BLaER1 treated with 17β-estradiol and CSF1 and Interleukin-3, amounts not matched to agents 10 nM and 100 nM (cell line): ENCODE data around the gene PCDH1.

Experiments
- H3K27ac ChIP-seq, 11 experiments: shearing (Covaris generic); formaldehyde crosslinking; 2 replicates each; pipeline ENCODE4 v1.8.1; 2022
- H3K27me3 ChIP-seq, 11 experiments: shearing (Covaris generic); formaldehyde crosslinking; 2 replicates each; pipeline ENCODE4 v1.8.1; 2022
- H3K36me3 ChIP-seq, 11 experiments: shearing (Covaris generic); formaldehyde crosslinking; 2 replicates each; pipeline ENCODE4 v1.8.1; 2022
- H3K4me1 ChIP-seq, 10 experiments: shearing (Covaris generic); formaldehyde crosslinking; 2 replicates each; pipeline ENCODE4 v1.8.1; 2022
- H3K4me2 ChIP-seq, 11 experiments: shearing (Covaris generic); formaldehyde crosslinking; 2 replicates each; pipeline ENCODE4 v1.8.1; 2022
- H3K4me3 ChIP-seq, 10 experiments: shearing (Covaris generic); formaldehyde crosslinking; 2 replicates each; pipeline ENCODE4 v1.8.1; 2022
- H3K9ac ChIP-seq, 11 experiments: shearing (Covaris generic); formaldehyde crosslinking; 2 replicates each; pipeline ENCODE4 v1.8.1; 2022
- H3K9me3 ChIP-seq, 11 experiments: shearing (Covaris generic); formaldehyde crosslinking; replicated peaks in 1 of 11; 2 replicates each; pipeline ENCODE4 v1.8.1; 2022
- H4K20me1 ChIP-seq, 11 experiments: shearing (Covaris generic); formaldehyde crosslinking; 2 replicates each; pipeline ENCODE4 v1.8.1; 2022
- Cebpa-rat ChIP-seq, 11 experiments: shearing (Covaris generic); IDR thresholded peaks; 2 replicates each; pipeline ENCODE4 v1.8.1; 2022

PCDH1 gene

DNA sequence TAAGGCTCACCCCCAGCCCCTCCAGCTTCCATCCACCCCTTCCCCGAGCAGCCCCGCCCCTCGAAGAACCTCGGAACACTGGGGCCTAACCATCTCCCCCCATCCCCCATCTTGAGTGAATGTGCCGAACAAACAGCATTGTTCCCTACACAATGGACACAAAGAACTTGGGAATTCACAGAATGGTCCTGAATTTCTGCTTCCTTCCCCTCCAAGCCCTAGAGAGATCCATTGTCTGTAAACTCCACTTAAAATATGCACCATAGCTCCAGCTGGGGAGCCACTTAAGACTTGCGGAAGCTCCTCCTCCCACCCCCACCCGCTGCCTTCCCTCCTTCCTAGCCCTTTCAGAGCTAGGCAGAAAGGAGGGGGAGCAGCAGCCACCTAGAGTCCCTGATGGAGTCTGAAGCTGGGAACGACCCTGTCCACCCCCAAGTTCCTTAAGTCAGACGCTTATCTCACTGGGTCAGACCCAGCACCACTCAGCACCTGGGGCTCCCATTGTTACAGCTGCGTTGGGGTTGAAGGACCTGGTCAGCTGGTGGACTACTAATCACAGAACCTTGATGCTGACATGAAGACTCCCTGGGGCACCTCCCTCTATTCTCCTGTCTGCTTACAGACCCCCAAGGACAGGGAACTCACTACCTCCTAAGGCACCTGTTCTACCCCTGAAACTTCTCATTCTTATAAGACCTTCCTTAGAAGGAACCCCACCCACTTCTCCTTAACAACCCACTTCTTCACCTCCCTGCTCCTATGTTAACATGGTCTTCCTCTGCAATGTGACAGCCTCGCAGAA, 61.4 kb downstream of the PCDH1 start:
- Histone ChIP-seq H3K4me2 (no peak overlapping the region), H3K9ac (no peak overlapping the region), H3K27me3 (no peaks in the 10 kb centered on the region), H4K20me1 (no peaks in the 10 kb centered on the region; a peak in 1 of 22 replicates), H3K9me3 (no peaks in the 10 kb centered on the region), H3K27ac (no peak overlapping the region), H3K36me3 (no peaks in the 10 kb centered on the region), H3K4me1 (peaks cover 0 to 17% (median 12%) of the 10 kb centered on the region in 10 experiments; a peak in 15 of 20 replicates), H3K4me3 (no peak overlapping the region)
- no peak for TF ChIP-seq Cebpa-rat (IDR thresholded peaks at IDR 0.05)

DNA sequence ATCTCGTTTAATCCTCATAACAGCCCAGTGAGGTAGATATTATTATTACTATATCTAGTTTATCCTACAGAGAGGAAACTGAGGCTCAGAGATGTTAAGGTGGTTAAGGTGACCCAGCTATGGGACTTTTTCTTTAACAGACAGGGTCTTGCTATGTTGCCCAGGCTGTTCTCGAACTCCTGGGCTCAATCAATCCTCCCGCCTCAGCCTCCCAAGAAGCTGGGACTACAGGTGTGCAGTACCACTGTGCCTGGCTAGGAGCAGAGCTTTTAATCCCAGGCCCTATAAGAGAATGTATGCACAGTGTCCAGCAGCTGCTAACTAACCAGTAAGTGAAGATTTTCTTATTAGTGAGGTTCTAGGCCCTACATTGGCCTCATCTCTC, 62.4 kb downstream of the PCDH1 start:
- Histone ChIP-seq H3K4me3 (no peak overlapping the region), H4K20me1 (no peaks in the 10 kb centered on the region; a peak in 1 of 22 replicates), H3K27ac (no peak overlapping the region), H3K27me3 (no peaks in the 10 kb centered on the region), H3K4me2 (no peak overlapping the region), H3K4me1 (peaks cover 0 to 17% (median 12%) of the 10 kb centered on the region in 10 experiments; a peak in 15 of 20 replicates), H3K36me3 (no peaks in the 10 kb centered on the region), H3K9ac (no peak overlapping the region), H3K9me3 (no peaks in the 10 kb centered on the region)
- TF ChIP-seq Cebpa-rat (IDR thresholded peaks at IDR 0.05), result no peak

DNA sequence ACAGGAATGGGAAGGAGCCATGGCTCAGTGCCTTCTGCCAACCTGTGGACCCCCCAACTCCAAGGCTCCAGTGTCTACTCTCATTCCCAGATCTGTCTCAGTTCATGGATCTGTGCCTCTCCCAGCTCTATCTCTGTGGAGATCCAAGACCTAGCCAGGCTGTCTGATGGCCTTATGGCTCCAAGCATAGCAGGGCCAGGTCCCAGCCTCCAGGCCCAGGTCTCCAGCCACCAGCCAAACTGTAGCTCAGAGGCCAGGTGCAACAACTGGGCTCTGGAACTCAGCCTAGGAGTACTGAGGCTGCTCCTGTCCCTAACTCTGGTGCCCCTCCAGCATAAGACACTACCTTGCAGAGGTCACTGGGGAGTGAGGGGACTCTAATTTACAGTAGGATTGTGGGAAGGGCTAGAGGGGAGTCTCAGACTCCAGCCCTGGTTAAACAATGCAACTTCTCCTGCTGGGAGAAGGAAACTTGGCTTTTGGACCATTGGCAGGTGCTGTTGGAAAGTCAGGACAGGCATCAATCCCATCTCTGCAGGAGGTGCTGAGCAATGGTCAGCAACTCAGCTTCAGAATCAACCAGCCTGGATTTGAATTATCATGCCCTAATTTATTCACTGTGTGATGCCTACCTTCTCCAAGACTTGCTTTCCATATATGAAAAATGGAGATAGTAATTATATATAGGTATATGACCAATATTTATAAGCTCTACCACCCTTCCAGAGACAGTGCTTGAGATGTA, 63.0 kb downstream of the PCDH1 start:
- no peak overlapping the region for H3K9ac ChIP-seq
- no peak overlapping the region for H3K4me3 ChIP-seq
- no peaks in the 10 kb centered on the region for H3K36me3 ChIP-seq
- H3K27me3 ChIP-seq, result no peaks in the 10 kb centered on the region
- H3K27ac ChIP-seq, result no peak overlapping the region
- peak overlapping the region in 7 of 11 experiments; percentile 12 to 67 (median 52); a peak in 14 of 22 replicates for H3K4me2 ChIP-seq
- no peaks in the 10 kb centered on the region for H3K9me3 ChIP-seq
- no peak for TF ChIP-seq Cebpa-rat (IDR thresholded peaks at IDR 0.05)
- H3K4me1 ChIP-seq, result peaks cover 0 to 17% (median 12%) of the 10 kb centered on the region in 10 experiments; a peak in 15 of 20 replicates
- H4K20me1 ChIP-seq, result no peaks in the 10 kb centered on the region; a peak in 1 of 22 replicates

DNA sequence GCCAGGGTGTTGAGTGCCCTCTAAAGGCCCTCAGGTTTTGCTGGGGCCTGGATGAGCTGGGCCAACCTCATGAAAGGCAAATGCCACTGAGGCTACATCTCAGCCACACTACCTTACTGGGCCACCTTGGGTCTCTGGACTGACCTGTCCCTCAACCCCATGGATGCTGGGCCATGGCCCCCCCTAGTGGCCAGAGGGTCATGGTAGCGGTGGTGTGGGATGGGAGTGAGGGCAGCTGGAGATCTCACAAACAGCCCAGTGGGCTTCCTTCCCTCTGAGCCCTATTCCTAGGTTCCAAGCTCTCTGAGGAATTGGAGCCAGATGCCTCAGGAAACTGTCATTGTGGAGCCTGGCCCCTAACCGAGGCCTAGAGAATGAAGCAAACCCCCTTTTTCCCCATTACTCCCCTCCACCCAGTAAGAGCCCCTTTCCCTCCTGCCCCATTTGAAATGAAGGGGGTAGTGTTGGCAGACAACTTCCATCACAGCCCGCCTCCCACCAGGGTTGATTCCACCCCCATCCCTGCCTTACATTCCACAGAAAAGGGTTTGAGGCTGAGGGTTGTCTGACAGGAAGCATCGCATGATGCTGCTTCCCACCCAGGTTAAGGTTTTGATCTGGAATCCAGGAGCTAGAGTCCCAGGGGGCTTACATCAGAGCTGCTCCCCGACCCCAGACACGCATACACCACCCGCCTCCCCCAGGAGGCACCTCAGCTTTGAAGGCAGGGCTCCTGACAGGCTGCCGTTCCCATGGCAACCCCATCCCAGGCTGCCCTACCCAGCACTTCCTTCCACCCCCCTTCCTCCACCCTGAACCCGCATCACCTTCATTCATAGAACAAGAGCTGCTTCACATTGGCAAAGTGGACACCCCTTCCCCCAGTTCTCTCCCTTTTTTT, 63.9 kb downstream of the PCDH1 start:
- Histone ChIP-seq H3K27ac (no peak overlapping the region), H3K4me2 (peak overlapping the region in 7 of 11 experiments; percentile 12 to 67 (median 52); a peak in 14 of 22 replicates), H3K4me3 (no peak overlapping the region), H3K9me3 (no peaks in the 10 kb centered on the region), H4K20me1 (no peaks in the 10 kb centered on the region; a peak in 1 of 22 replicates), H3K27me3 (no peaks in the 10 kb centered on the region), H3K9ac (no peak overlapping the region; a peak in 1 of 22 replicates), H3K36me3 (no peaks in the 10 kb centered on the region), H3K4me1 (peaks cover 0 to 17% (median 12%) of the 10 kb centered on the region in 10 experiments; a peak in 15 of 20 replicates)
- no peak for TF ChIP-seq Cebpa-rat (IDR thresholded peaks at IDR 0.05)

DNA sequence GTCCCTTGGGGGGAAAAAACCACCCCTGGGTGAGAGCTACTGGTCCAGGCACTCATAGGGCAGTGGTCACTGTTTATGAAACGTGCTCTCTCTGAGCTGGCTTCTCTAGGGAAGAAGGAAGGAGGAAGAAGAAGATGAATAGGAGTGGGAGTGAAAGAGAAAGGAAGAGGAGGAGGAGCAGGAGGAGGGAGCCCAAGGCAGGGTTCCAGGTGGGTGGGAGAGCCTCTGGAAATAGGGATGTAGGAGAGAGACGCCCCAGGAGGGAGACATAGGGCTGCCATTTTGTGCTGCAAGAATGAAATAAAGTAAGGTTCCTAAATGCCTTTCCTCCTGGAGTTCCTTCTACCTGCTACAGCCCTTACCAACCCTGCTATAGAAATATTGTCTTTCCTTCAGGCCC, 65.7 kb downstream of the PCDH1 start:
- Histone ChIP-seq H3K27ac (no peak overlapping the region), H3K4me3 (no peak overlapping the region), H3K9me3 (no peaks in the 10 kb centered on the region), H3K4me1 (peaks cover 0 to 23% (median 19%) of the 10 kb centered on the region in 10 experiments; a peak in 16 of 20 replicates), H3K4me2 (no peak overlapping the region; a peak in 1 of 22 replicates), H4K20me1 (no peaks in the 10 kb centered on the region; a peak in 1 of 22 replicates), H3K9ac (no peak overlapping the region), H3K36me3 (no peaks in the 10 kb centered on the region), H3K27me3 (no peaks in the 10 kb centered on the region)
- no peak for TF ChIP-seq Cebpa-rat (IDR thresholded peaks at IDR 0.05)

DNA sequence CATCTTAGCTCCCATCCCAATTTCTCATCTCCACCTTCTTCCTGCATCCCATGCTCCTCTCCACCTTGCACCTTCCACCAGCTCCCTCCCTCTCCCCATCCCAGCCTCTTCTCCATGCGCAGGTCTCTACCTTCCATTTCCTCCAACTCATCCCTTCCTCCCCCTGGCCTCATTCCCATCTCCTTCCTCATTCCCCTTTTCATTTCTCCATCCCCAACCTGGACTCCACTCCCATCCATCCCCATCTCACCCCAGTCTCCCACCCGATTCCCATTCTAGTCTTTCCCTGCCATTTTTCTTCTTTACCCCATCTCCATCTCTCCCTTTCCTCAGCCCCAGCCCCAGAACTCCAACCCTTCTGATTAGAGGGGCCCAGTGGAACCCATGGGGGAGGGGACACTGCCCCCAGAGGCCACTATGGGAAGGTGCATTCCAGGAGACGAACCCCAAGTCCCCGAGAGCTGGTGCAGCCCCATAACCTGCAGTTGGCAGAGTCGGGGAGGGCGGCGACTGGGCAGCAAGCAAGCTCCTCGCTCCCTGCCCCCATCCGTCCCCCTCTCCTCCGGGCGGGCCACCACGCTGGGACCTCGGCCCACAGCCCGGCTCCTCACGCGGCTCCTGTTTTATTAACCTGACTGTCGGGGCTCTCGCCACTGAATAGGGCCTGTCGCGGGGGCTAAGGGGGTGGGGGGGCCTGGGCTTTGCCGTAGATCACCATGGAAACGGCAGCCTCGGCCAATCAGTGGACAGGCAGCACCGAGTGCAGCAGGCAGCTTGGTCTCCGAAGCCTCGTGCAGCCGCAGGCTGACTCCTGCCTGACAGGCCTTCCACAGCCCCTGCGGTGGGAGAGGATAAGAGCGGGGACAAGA, 66.7 kb downstream of the PCDH1 start:
- H3K27ac ChIP-seq, result no peak overlapping the region
- H3K36me3 ChIP-seq, result no peaks in the 10 kb centered on the region
- no peaks in the 10 kb centered on the region for H3K27me3 ChIP-seq
- peaks cover 0 to 29% (median 23%) of the 10 kb centered on the region in 10 experiments; a peak in 17 of 20 replicates for H3K4me1 ChIP-seq
- H3K9ac ChIP-seq, result no peak overlapping the region
- peaks cover 0 to 4% (median 0%) of the 10 kb centered on the region in 11 experiments; a peak in 2 of 22 replicates for H4K20me1 ChIP-seq
- H3K4me3 ChIP-seq, result no peak overlapping the region
- no peaks in the 10 kb centered on the region for H3K9me3 ChIP-seq
- TF ChIP-seq Cebpa-rat (IDR thresholded peaks at IDR 0.05), result no peak
- H3K4me2 ChIP-seq, result no peak overlapping the region

DNA sequence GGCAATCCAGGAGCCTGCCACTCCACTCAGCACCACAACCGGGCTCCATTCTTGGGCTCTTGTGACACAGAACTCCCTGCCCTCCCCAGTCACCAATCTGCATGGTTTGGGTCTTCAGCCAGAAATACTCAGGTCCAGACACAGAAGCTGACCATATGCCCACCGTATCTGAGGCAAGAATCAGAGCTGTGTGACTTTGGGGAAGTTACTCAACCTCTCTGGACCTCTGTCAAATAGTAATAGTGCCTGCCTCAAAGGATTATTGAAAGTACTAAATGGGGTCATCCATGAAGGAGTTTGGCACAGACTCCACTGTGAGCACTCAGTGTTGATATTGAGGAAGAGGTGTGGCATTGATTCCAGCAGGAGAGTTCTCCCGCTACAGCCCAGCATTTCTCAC, 67.5 kb downstream of the PCDH1 start:
- TF ChIP-seq Cebpa-rat (IDR thresholded peaks at IDR 0.05), result no peak
- peaks cover 0 to 7% (median 0%) of the 10 kb centered on the region in 11 experiments; a peak in 3 of 22 replicates for H4K20me1 ChIP-seq
- H3K4me1 ChIP-seq, result peaks cover 0 to 38% (median 31%) of the 10 kb centered on the region in 10 experiments; a peak in 17 of 20 replicates
- H3K9ac ChIP-seq, result no peak overlapping the region
- no peak overlapping the region for H3K27ac ChIP-seq
- H3K36me3 ChIP-seq, result no peaks in the 10 kb centered on the region
- no peak overlapping the region for H3K4me2 ChIP-seq
- H3K27me3 ChIP-seq, result no peaks in the 10 kb centered on the region; a peak in 2 of 22 replicates
- no peaks in the 10 kb centered on the region for H3K9me3 ChIP-seq
- H3K4me3 ChIP-seq, result no peak overlapping the region
